ENCODE measurements around the gene PITPNC1.

Gene PITPNC1

GRCh38 chr17:67680445-67681224 lies 303.6 kb downstream of the PITPNC1 start:
- H3K79me1 ChIP-seq (ENCODE audit: low read length), result no peaks in the 10 kb centered on the region
- no peaks in the 10 kb centered on the region for H3K9me3 ChIP-seq (ENCODE audit: insufficient read depth, low read depth, low read length)

DNA sequence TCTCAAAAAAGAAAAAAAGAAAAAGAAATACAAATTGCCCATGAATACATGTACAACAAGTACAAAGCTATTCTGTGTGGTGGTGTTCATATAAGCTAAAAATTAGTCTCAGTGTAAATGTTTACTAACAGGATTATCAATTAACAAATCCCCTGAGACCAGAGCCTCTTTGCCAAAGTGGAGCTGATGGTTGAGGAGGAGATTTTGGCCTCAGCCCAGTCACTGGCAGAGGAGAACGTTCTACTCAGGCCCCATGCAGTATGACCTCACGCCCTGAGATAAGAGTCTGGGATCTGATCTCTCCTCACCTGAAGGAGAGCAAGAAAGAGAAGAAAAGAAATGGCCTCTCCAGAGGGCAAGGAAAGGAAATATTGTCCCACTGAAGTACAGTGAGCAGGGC lies 305.1 kb downstream of the PITPNC1 start:
- Histone ChIP-seq H3K79me1 (ENCODE audit: low read length) (no peaks in the 10 kb centered on the region), H2BK120ac (ENCODE audit: insufficient read depth, low read length, poor library complexity) (no peak overlapping the region), H3K27ac (ENCODE audit: low read depth, low read length) (no peak overlapping the region), H3K4ac (ENCODE audit: low read depth, low read length) (no peak overlapping the region), H3K9ac (ENCODE audit: low read length) (no peak overlapping the region), H3K79me2 (ENCODE audit: control insufficient read depth, insufficient read depth, low read length, poor library complexity) (no peaks in the 10 kb centered on the region), H3K4me3 (ENCODE audit: low read depth, low read length) (no peak overlapping the region), H3K4me1 (ENCODE audit: control insufficient read depth in 1 of 2, insufficient read depth in 2 of 2, low read length in 2 of 2) (no peaks in the 10 kb centered on the region), H2BK5ac (ENCODE audit: low read depth, low read length, poor library complexity) (no peak overlapping the region), H3K9me3 (ENCODE audit: insufficient read depth, low read depth, low read length) (no peaks in the 10 kb centered on the region), H3K14ac (ENCODE audit: low read length) (no peak overlapping the region), H3K36me3 (ENCODE audit: control insufficient read depth in 1 of 2, insufficient read depth in 2 of 2, low read length in 2 of 2) (no peaks in the 10 kb centered on the region), H3K4me2 (ENCODE audit: low read length) (no peak overlapping the region), H3K23ac (ENCODE audit: low read length) (no peak overlapping the region), H3K18ac (ENCODE audit: low read length) (no peak overlapping the region), H4K12ac (ENCODE audit: low read depth, low read length) (no peak overlapping the region), H2AFZ (ENCODE audit: insufficient read depth, low read length, poor library complexity) (no peak overlapping the region), H3K27me3 (ENCODE audit: insufficient read depth, low read length) (no peaks in the 10 kb centered on the region), H4K8ac (ENCODE audit: low read depth, low read length) (no peak overlapping the region), H4K91ac (ENCODE audit: low read depth, low read length) (no peak overlapping the region), H2AK5ac (ENCODE audit: low read length) (no peak overlapping the region), H2BK12ac (ENCODE audit: low read length) (no peak overlapping the region)
- DNase-seq, result no peak
- no CpG with 5 or more reads among the region's 2 CpGs for WGBS (ENCODE audit: extremely low coverage, insufficient coverage, insufficient read length)

More at GRCh38 chr17:67680445-67681224, 303.6 kb downstream of the PITPNC1 start:
- DNase-seq, result no peak
- H3K18ac ChIP-seq (ENCODE audit: low read length), result no peak overlapping the region
- 100% methylated on average over 1 of the region's 8 CpGs for WGBS (ENCODE audit: extremely low coverage, insufficient coverage, insufficient read length)
- H3K23ac ChIP-seq (ENCODE audit: low read length), result no peak overlapping the region
- H3K27ac ChIP-seq (ENCODE audit: low read depth, low read length), result no peak overlapping the region
- no peak overlapping the region for H2AFZ ChIP-seq (ENCODE audit: insufficient read depth, low read length, poor library complexity)
- no peak overlapping the region for H4K12ac ChIP-seq (ENCODE audit: low read depth, low read length)
- no peak overlapping the region for H3K4ac ChIP-seq (ENCODE audit: low read depth, low read length)
- H3K27me3 ChIP-seq (ENCODE audit: insufficient read depth, low read length), result no peaks in the 10 kb centered on the region
- no peak overlapping the region for H3K9ac ChIP-seq (ENCODE audit: low read length)
- H4K8ac ChIP-seq (ENCODE audit: low read depth, low read length), result no peak overlapping the region
- no peaks in the 10 kb centered on the region for H3K36me3 ChIP-seq (ENCODE audit: control insufficient read depth in 1 of 2, insufficient read depth in 2 of 2, low read length in 2 of 2)
- no peak overlapping the region for H3K4me2 ChIP-seq (ENCODE audit: low read length)
- no peak overlapping the region for H4K91ac ChIP-seq (ENCODE audit: low read depth, low read length)
- H2BK120ac ChIP-seq (ENCODE audit: insufficient read depth, low read length, poor library complexity), result no peak overlapping the region
- no peak overlapping the region for H2BK5ac ChIP-seq (ENCODE audit: low read depth, low read length, poor library complexity)
- no peaks in the 10 kb centered on the region for H3K79me2 ChIP-seq (ENCODE audit: control insufficient read depth, insufficient read depth, low read length, poor library complexity)
- no peak overlapping the region for H3K4me3 ChIP-seq (ENCODE audit: low read depth, low read length)
- H3K14ac ChIP-seq (ENCODE audit: low read length), result no peak overlapping the region
- no peak overlapping the region for H2BK12ac ChIP-seq (ENCODE audit: low read length)
- no peaks in the 10 kb centered on the region for H3K4me1 ChIP-seq (ENCODE audit: control insufficient read depth in 1 of 2, insufficient read depth in 2 of 2, low read length in 2 of 2)
- no peak overlapping the region for H2AK5ac ChIP-seq (ENCODE audit: low read length)

GRCh38 chr17:67685351-67685750 lies 308.3 kb downstream of the PITPNC1 start:
- Histone ChIP-seq H3K4me3 (ENCODE audit: low read depth, low read length) (no peak overlapping the region), H2AFZ (ENCODE audit: insufficient read depth, low read length, poor library complexity) (no peak overlapping the region), H3K4me2 (ENCODE audit: low read length) (no peak overlapping the region), H3K79me1 (ENCODE audit: low read length) (no peaks in the 10 kb centered on the region), H2AK5ac (ENCODE audit: low read length) (no peak overlapping the region), H3K27ac (ENCODE audit: low read depth, low read length) (no peak overlapping the region), H2BK120ac (ENCODE audit: insufficient read depth, low read length, poor library complexity) (no peak overlapping the region), H3K36me3 (ENCODE audit: control insufficient read depth in 1 of 2, insufficient read depth in 2 of 2, low read length in 2 of 2) (no peaks in the 10 kb centered on the region), H3K14ac (ENCODE audit: low read length) (no peak overlapping the region), H3K4ac (ENCODE audit: low read depth, low read length) (no peak overlapping the region), H2BK12ac (ENCODE audit: low read length) (no peak overlapping the region), H3K4me1 (ENCODE audit: control insufficient read depth in 1 of 2, insufficient read depth in 2 of 2, low read length in 2 of 2) (no peaks in the 10 kb centered on the region), H4K12ac (ENCODE audit: low read depth, low read length) (no peak overlapping the region), H2BK5ac (ENCODE audit: low read depth, low read length, poor library complexity) (no peak overlapping the region), H3K23ac (ENCODE audit: low read length) (no peak overlapping the region), H3K9ac (ENCODE audit: low read length) (no peak overlapping the region), H3K18ac (ENCODE audit: low read length) (no peak overlapping the region), H3K79me2 (ENCODE audit: control insufficient read depth, insufficient read depth, low read length, poor library complexity) (no peaks in the 10 kb centered on the region), H3K27me3 (ENCODE audit: insufficient read depth, low read length) (no peaks in the 10 kb centered on the region), H3K9me3 (ENCODE audit: insufficient read depth, low read depth, low read length) (no peaks in the 10 kb centered on the region), H4K91ac (ENCODE audit: low read depth, low read length) (no peak overlapping the region), H4K8ac (ENCODE audit: low read depth, low read length) (no peak overlapping the region)
- DNase-seq, result no peak
- no CpG with 5 or more reads among the region's 3 CpGs for WGBS (ENCODE audit: extremely low coverage, insufficient coverage, insufficient read length)

DNA sequence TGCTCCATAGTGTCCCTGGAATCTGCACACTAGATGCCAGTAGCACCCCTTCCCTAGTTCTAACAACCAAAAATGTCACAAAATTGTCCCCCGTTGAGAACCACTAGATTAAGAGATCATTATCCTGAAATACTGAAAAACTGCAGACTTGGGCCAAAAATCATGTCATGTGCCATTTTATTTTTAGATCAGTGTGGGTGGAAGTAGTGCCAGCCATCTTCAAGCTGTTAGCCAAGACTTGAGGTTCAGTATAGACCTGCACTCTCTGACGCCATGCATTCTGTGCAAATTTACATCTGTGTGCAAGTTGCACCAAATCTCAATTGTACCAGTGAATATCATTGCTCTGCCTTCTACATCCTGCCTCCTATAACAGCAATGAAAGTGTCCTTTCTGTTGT lies 309.2 kb downstream of the PITPNC1 start:
- Histone ChIP-seq H2AK5ac (ENCODE audit: low read length) (no peak overlapping the region), H3K14ac (ENCODE audit: low read length) (no peak overlapping the region), H4K8ac (ENCODE audit: low read depth, low read length) (no peak overlapping the region), H2BK120ac (ENCODE audit: insufficient read depth, low read length, poor library complexity) (no peak overlapping the region), H3K9me3 (ENCODE audit: insufficient read depth, low read depth, low read length) (no peaks in the 10 kb centered on the region), H3K18ac (ENCODE audit: low read length) (no peak overlapping the region), H2AFZ (ENCODE audit: insufficient read depth, low read length, poor library complexity) (no peak overlapping the region), H3K4me3 (ENCODE audit: low read depth, low read length) (no peak overlapping the region), H3K9ac (ENCODE audit: low read length) (no peak overlapping the region), H3K4me2 (ENCODE audit: low read length) (no peak overlapping the region), H4K12ac (ENCODE audit: low read depth, low read length) (no peak overlapping the region), H3K23ac (ENCODE audit: low read length) (no peak overlapping the region), H3K4ac (ENCODE audit: low read depth, low read length) (no peak overlapping the region), H2BK5ac (ENCODE audit: low read depth, low read length, poor library complexity) (no peak overlapping the region), H3K79me2 (ENCODE audit: control insufficient read depth, insufficient read depth, low read length, poor library complexity) (no peaks in the 10 kb centered on the region), H3K36me3 (ENCODE audit: control insufficient read depth in 1 of 2, insufficient read depth in 2 of 2, low read length in 2 of 2) (no peaks in the 10 kb centered on the region), H3K79me1 (ENCODE audit: low read length) (no peaks in the 10 kb centered on the region), H3K27ac (ENCODE audit: low read depth, low read length) (no peak overlapping the region), H4K91ac (ENCODE audit: low read depth, low read length) (no peak overlapping the region), H3K4me1 (ENCODE audit: control insufficient read depth in 1 of 2, insufficient read depth in 2 of 2, low read length in 2 of 2) (no peaks in the 10 kb centered on the region), H2BK12ac (ENCODE audit: low read length) (no peak overlapping the region), H3K27me3 (ENCODE audit: insufficient read depth, low read length) (no peaks in the 10 kb centered on the region)
- DNase-seq, result no peak
- WGBS (ENCODE audit: extremely low coverage, insufficient coverage, insufficient read length), result no CpG with 5 or more reads among the region's 2 CpGs
